Stimulated activated CD4-positive, alpha-beta T cell treated with anti-CD3 and anti-CD28 coated beads, Interleukin-4, amount 100 ng/mL, for 24 hours (primary cell): ENCODE data around the gene TMEM120A.

ENCODE experiments used
- DNase-seq: peaks from one replicate; pipeline ENCODE4 v3.0.0-alpha.2; 2020

The TMEM120A gene

GRCh38 chr7:75993689-75994387 is 557 bp downstream of the TMEM120A start:
- no peak for DNase-seq

- DNase-seq, result no peak
Observed at GRCh38 chr7:75992083-75992755, 2.2 kb downstream of the TMEM120A start.

GRCh38 chr7:75991531-75992082 is 2.8 kb downstream of the TMEM120A start:
- no peak for DNase-seq

GRCh38 chr7:75989500-75990388 is 4.7 kb downstream of the TMEM120A start:
- no peak for DNase-seq

- DNase-seq, result no peak
Observed at GRCh38 chr7:75988568-75989499, 5.6 kb downstream of the TMEM120A start.

GRCh38 chr7:75987805-75988567 is 6.4 kb downstream of the TMEM120A start:
- no peak for DNase-seq

GRCh38 chr7:75987026-75987804 is 7.2 kb downstream of the TMEM120A start:
- DNase-seq, result no peak

- DNase-seq, result no peak
Observed at GRCh38 chr7:75986147-75986781, 8.1 kb downstream of the TMEM120A start.

GRCh38 chr7:75985518-75986146 is 8.8 kb downstream of the TMEM120A start:
- DNase-seq, result no peak

- no peak for DNase-seq
Observed at GRCh38 chr7:75985009-75985517, 9.3 kb downstream of the TMEM120A start.

- DNase-seq, result no peak
Observed at GRCh38 chr7:75984130-75985008, 10.0 kb downstream of the TMEM120A start.

- no peak for DNase-seq
Observed at GRCh38 chr7:75983471-75984129, 10.8 kb downstream of the TMEM120A start.

- DNase-seq, result no peak
Observed at GRCh38 chr7:75982306-75983064, 11.9 kb downstream of the TMEM120A start.

- DNase-seq, result no peak
Observed at GRCh38 chr7:75981453-75982305, 12.7 kb downstream of the TMEM120A start.

- no peak for DNase-seq
Observed at GRCh38 chr7:75981203-75981452, 13.3 kb downstream of the TMEM120A start.
